Heart right ventricle (tissue), 16 donors: Measurements from ENCODE around the gene SCYL2. TPM values are rescaled to one million over a fixed set of nuclear protein-coding genes. Genes with fewer than 3 reads are reported as not detected.

Source experiments
- ATAC-seq, 8 donors: fragments of 200-7000 bp; cut with Tn5 transposase; one replicate each; pipeline ENCODE4 v1.9.1; 2020; ENCODE audit warnings: mild to moderate bottlenecking in 8 of 8, moderate library complexity in 8 of 8, moderate number of reproducible peaks in 1 of 8
- DNase-seq, 2 donors: peaks; one replicate each; pipeline ENCODE4 v3.0.0-alpha.2; 2020
- H3K27ac ChIP-seq, 10 donors: fragments of 200-600 bp; sonication (generic) in 2 of 10; one replicate each; pipeline versions ENCODE4 v1.5.0 to v1.8.0; 2020 to 2022; ENCODE audit warnings: mild to moderate bottlenecking in 3 of 10
- H3K27me3 ChIP-seq, 7 donors: fragments of 200-600 bp; one replicate each; pipeline ENCODE4 v1.8.0; 2021 to 2022; ENCODE audit warnings: mild to moderate bottlenecking in 2 of 7
- H3K36me3 ChIP-seq, 9 donors: fragments of 200-600 bp; sonication (generic) in 1 of 9; one replicate each; pipeline versions ENCODE4 v1.5.0 to v1.8.0; 2020 to 2022; ENCODE audit warnings: mild to moderate bottlenecking in 2 of 9
- H3K4me1 ChIP-seq, 9 donors: fragments of 200-600 bp; sonication (generic) in 1 of 9; one replicate each; pipeline versions ENCODE4 v1.5.0 to v1.8.0; 2020 to 2022; ENCODE audit warnings: mild to moderate bottlenecking in 4 of 9
- H3K4me3 ChIP-seq, 10 donors: fragments of 200-600 bp; sonication (generic) in 2 of 10; one replicate each; pipeline versions ENCODE4 v1.5.0 to v1.8.0; 2020 to 2022; ENCODE audit warnings: mild to moderate bottlenecking in 7 of 10, moderate library complexity in 2 of 10
- H3K9me3 ChIP-seq, 11 donors: fragments of 200-600 bp in 10 of 11; sonication (generic) in 2 of 11; one replicate each; pipeline versions ENCODE4 v1.5.0 to v1.8.0; 2013 to 2022; ENCODE audit warnings: mild to moderate bottlenecking in 2 of 11, control low read depth in 1 of 11, moderate library complexity in 1 of 11
- CTCF ChIP-seq, 9 donors: fragments of 200-600 bp; sonication (generic) in 2 of 9; IDR thresholded peaks; one replicate each; pipeline versions ENCODE4 v1.5.0 to v1.8.0; 2021 to 2022; ENCODE audit warnings: antibody characterized with exemption in 9 of 9, mild to moderate bottlenecking in 5 of 9, moderate library complexity in 1 of 9
- WGBS, 2 donors: extraction: QIAGEN DNeasy Blood & Tissue Kit; methylation state at CpG; one replicate each; pipeline ENCODE4 v1.1.7; 2013; ENCODE audit warnings: inconsistent platforms in 1 of 2; 5-methylcytosine and 5-hydroxymethylcytosine counted together
- intact Hi-C, 10 donors: fragments of 100-400 bp; cut with DNase I; formaldehyde crosslinking; loops; one replicate each; pipeline versions ENCODE4 v1.11.1 to v1.14.2; 2022
- polyA plus RNA-seq, 2 donors: library from polyadenylated mRNA; stranded (reverse); fragments of 200-250 nt; gene quantifications; one replicate each; pipeline ENCODE4 v1.2.3, GENCODE V29; 2013
- total RNA-seq, 10 donors: library from RNA; stranded (reverse); fragmentation: NEBNext Ultra II Directional in 3 of 10; extraction: Animal tissue kit (Norgen Biotek cat#: 25700) in 3 of 10; gene quantifications; one replicate each; pipeline versions ENCODE4 v1.2.1 to v1.2.4, GENCODE V29; 2021 to 2023
- donor health status: Arrhythmogenic right ventricular cardiomyopathy.
- donor health status: ischemic (EF 13 %, LVEDD 7.1; RV severe dilation, severe dysfunction).
- donor health status: healthy with polysubstance abuse.
- donor health status: DM: no; HTN: yes; CAD: no.
- donor health status: DM: no; HTN: no; CAD: no.
- donor health status: ischemic (EF 25% LVEDD 6.9; RV normal size, moderate dysfunction).
- donor health status: ischemic (EF 25% LVEDD 5.7; RV mildly dilated, moderate dysfunction).
- donor health status: healthy.
- donor health status: DM: yes; HTN: yes; CAD: no.
- donor health status: Ischemic cardiomyopathy.
- donor health status: ischemic (EF 35%, LVEDD 5.7; RV mildly dilated, moderate dysfunction).
- donor health status: nonischemic (EF 11% LVEDD 7.7; RV severe dilation, severe dysfunction).
- donor health status: DM: yes; HTN: yes; CAD: no.
- donor health status: PGD.
- donor health status: ischemic (EF 29% LVEDD 5.4; RV normal size, mild dysfunction).
- donor health status: nonischemic (EF 23%, LVEDD 6.1; RV moderate dilation, normal function).

The SCYL2 gene
- total and polyA plus RNA-seq, 12 donors, result 9.5 to 40.0 (median 32.1) TPM

- Histone ChIP-seq H3K27ac (no peak overlapping the region), H3K27me3 (no peaks in the 10 kb centered on the region), H3K36me3 (no peaks in the 10 kb centered on the region), H3K4me1 (peaks cover 0 to 8% (median 0%) of the 10 kb centered on the region in 9 donors), H3K4me3 (no peak overlapping the region), H3K9me3 (no peaks in the 10 kb centered on the region)
- intact Hi-C loops, result no loop called here
- ATAC-seq (no peak), DNase-seq (no peak)
- 70 to 74% methylated on average over 5 of the region's 5 CpGs for WGBS, 2 donors
- TF ChIP-seq CTCF (IDR thresholded peaks at IDR 0.05), result no peak
Measured at GRCh38 chr12:100384559-100384935, 117.6 kb downstream of the SCYL2 start.

DNA sequence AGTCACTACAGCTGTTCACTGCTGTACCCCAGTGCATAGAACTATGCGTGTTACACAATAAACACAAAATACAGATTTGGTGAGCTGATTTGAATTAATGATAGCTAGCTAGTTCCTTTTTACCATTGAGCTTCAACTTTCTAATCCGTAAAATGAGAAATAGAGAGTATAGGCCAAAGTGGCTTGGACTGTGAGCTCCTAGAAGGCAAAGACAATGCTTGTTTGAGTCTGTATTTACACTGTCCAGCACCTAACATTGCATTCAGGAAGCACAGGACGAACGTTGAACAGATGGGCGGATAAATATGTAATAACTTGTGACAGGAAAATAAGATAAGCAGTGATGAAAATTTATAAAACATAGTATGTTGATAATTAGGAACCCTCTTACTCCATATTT is 121.4 kb downstream of the SCYL2 start:
- TF ChIP-seq CTCF (IDR thresholded peaks at IDR 0.05), result no peak

More for the DNA sequence above, 121.4 kb downstream of the SCYL2 start:
- WGBS, 2 donors, result 79 to 86% methylated on average over 5 of the region's 5 CpGs
- intact Hi-C loops, result no loop called here
- Histone ChIP-seq H3K9me3 (no peaks in the 10 kb centered on the region), H3K4me1 (no peaks in the 10 kb centered on the region), H3K27ac (no peak overlapping the region), H3K36me3 (no peaks in the 10 kb centered on the region), H3K27me3 (no peaks in the 10 kb centered on the region), H3K4me3 (no peak overlapping the region)
- no peak for DNase-seq
- ATAC-seq, result no peak

Other genes starting within 250 kb of the SCYL2 start
- 10 to 100 TPM; 12.2 to 18.0 (median 15.2) TPM for gene BLTP3B, start 124.3 kb upstream of the SCYL2 start, total RNA-seq
- gene BLTP3B, start 124.3 kb upstream of the SCYL2 start, polyA plus RNA-seq, result 1 to 10 TPM; 6.0 to 9.9 TPM
- 10 to 100 TPM; 17.8 to 27.5 (median 19.8) TPM for gene ACTR6, start 66.4 kb upstream of the SCYL2 start, total RNA-seq
- gene ACTR6, start 66.4 kb upstream of the SCYL2 start, polyA plus RNA-seq, result 10 to 100 TPM in 1 of 2 donors, 1 to 10 TPM in 1; 9.4 to 16.8 TPM
- gene DEPDC4, start 98 bp upstream of the SCYL2 start, total RNA-seq, result 1 to 10 TPM in 2 of 10 donors, under 1 TPM in 8; 0.47 to 2.0 (median 0.72) TPM
- gene DEPDC4, start 98 bp upstream of the SCYL2 start, polyA plus RNA-seq, result under 1 TPM; 0.87 to 0.95 TPM
- gene SLC17A8, start 89.9 kb downstream of the SCYL2 start, total RNA-seq, result under 1 TPM in 2 of 10 donors, not detected in 8; 0.08 to 0.17 TPM
- not detected for gene SLC17A8, start 89.9 kb downstream of the SCYL2 start, polyA plus RNA-seq
- gene NR1H4, start 206.7 kb downstream of the SCYL2 start, total RNA-seq, result under 1 TPM in 1 of 10 donors, not detected in 9; 0.15 TPM
- gene NR1H4, start 206.7 kb downstream of the SCYL2 start, polyA plus RNA-seq, result not detected